Measurements from ENCODE around the gene IFNA8.

Gene IFNA8

DNA sequence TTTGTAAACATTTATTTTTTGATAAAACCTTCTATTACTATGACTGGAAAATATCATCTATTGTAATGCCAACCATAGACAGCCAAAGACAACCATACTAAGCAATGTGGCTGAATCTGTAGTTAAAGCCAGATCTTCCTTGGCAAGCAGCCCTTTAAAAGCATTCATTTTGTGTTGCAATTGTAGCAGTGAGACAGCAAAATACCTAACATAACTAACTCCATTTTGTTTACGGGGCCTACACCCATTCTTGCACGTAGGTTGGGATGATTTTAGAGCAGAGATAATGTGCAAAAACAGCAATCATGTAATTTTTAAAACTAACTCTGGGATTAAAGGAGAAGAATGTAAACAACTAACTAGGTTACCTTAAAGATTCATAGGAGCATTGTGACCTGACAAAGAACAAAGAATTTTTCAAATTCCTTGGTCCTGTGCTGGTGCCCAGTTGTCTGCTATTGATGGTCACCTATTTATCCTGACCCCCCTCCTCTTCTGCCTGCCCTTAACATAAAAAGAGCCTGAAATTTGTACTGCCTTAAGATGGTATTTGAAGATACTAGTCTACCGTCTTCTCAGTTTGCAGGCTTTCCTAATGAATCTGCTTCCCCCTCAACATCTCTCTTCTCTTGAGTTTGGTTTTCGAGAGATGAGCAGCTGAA is 41.9 kb downstream of the IFNA8 start:
- no peak overlapping the region for H3K9ac ChIP-seq
- no peaks in the 10 kb centered on the region for H3K9me3 ChIP-seq
- no peaks in the 10 kb centered on the region for H3K27me3 ChIP-seq
- no peak for TF ChIP-seq Cebpa-rat (IDR thresholded peaks at IDR 0.05)
- no peak overlapping the region for H3K4me2 ChIP-seq
- no peaks in the 10 kb centered on the region for H3K4me1 ChIP-seq
- no peak overlapping the region for H3K27ac ChIP-seq
- H3K36me3 ChIP-seq = no peaks in the 10 kb centered on the region
- H4K20me1 ChIP-seq = no peaks in the 10 kb centered on the region
- H3K4me3 ChIP-seq = no peak overlapping the region

- TF ChIP-seq Cebpa-rat (IDR thresholded peaks at IDR 0.05) = no peak
- Histone ChIP-seq H3K27ac (no peak overlapping the region), H3K4me2 (no peak overlapping the region), H3K9me3 (no peaks in the 10 kb centered on the region), H4K20me1 (no peaks in the 10 kb centered on the region), H3K9ac (no peak overlapping the region), H3K4me3 (no peak overlapping the region), H3K36me3 (no peaks in the 10 kb centered on the region), H3K27me3 (no peaks in the 10 kb centered on the region), H3K4me1 (no peaks in the 10 kb centered on the region)
These were observed 43.8 kb downstream of the IFNA8 start for GRCh38 chr9:21452681-21453080.

- TF ChIP-seq Cebpa-rat (IDR thresholded peaks at IDR 0.05) = no peak
- Histone ChIP-seq H3K27me3 (no peaks in the 10 kb centered on the region), H3K36me3 (no peaks in the 10 kb centered on the region), H3K4me2 (no peak overlapping the region), H3K4me3 (no peak overlapping the region), H3K9ac (no peak overlapping the region), H3K27ac (no peak overlapping the region), H3K9me3 (no peaks in the 10 kb centered on the region), H4K20me1 (no peaks in the 10 kb centered on the region), H3K4me1 (no peaks in the 10 kb centered on the region)
These were observed 45.2 kb downstream of the IFNA8 start for GRCh38 chr9:21454149-21454548.

DNA sequence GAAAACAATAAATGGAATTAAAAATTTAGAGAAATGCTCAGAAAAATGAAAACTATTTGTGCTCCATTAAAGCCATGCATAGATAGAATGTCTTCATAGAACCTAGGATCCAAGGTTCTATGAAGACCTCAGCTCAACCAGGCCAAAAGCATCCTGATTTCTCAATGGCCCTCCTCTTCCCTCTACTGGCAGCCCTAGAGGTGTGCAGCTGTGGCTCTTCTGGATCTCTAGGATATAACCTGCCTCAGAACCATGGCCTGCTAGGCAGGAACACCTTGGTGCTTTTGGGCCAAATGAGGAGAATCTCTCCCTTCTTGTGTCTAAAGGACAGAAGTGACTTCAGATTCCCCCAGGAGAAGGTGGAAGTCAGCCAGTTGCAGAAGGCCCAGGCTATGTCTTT is 46.4 kb downstream of the IFNA8 start:
- Histone ChIP-seq H3K4me1 (no peaks in the 10 kb centered on the region), H3K4me3 (no peak overlapping the region), H3K9me3 (no peaks in the 10 kb centered on the region), H3K4me2 (no peak overlapping the region), H3K9ac (no peak overlapping the region), H4K20me1 (no peaks in the 10 kb centered on the region), H3K27ac (no peak overlapping the region), H3K36me3 (no peaks in the 10 kb centered on the region), H3K27me3 (no peaks in the 10 kb centered on the region)
- no peak for TF ChIP-seq Cebpa-rat (IDR thresholded peaks at IDR 0.05)

Data from BLaER1 (cell line).